Measurements from ENCODE around the gene CAST. TPM values are rescaled to one million over a fixed set of nuclear protein-coding genes. Genes with fewer than 3 reads are reported as not detected.

The CAST gene
- total RNA-seq, 1 donor from 2014 or later: 272 TPM

DNA sequence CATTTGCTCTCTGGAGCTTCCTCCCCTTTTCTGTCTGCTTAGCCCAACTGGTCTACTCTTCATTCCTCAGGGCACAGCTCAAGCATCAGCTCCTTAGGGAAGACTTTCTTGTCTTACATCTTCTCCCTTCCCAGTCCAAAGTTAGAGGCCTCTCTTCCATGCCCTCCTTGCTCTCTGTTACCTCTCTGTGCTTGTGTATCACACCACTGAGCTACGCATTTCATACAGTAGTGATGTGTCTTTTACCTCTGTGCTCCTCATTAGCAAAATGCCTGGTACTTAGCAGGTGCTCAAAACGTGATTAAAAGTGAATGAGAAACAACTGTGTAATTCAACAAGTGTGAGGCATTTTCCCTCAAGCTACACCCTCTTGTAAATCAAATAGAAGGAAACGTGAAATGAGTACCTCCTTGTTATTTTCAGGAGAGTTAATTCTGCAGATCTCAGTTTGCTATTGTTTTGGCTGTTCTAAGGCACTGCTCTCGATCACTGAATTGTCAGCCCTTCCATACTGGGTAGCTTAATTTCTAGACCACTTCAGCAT is 106.6 kb downstream of the CAST start:
- TF ChIP-seq, protein P1, sequence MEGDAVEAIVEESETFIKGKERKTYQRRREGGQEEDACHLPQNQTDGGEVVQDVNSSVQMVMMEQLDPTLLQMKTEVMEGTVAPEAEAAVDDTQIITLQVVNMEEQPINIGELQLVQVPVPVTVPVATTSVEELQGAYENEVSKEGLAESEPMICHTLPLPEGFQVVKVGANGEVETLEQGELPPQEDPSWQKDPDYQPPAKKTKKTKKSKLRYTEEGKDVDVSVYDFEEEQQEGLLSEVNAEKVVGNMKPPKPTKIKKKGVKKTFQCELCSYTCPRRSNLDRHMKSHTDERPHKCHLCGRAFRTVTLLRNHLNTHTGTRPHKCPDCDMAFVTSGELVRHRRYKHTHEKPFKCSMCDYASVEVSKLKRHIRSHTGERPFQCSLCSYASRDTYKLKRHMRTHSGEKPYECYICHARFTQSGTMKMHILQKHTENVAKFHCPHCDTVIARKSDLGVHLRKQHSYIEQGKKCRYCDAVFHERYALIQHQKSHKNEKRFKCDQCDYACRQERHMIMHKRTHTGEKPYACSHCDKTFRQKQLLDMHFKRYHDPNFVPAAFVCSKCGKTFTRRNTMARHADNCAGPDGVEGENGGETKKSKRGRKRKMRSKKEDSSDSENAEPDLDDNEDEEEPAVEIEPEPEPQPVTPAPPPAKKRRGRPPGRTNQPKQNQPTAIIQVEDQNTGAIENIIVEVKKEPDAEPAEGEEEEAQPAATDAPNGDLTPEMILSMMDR (IDR thresholded peaks at IDR 0.05): no peak
- intact Hi-C loops (cut with DNase I): no loop called here
- Histone ChIP-seq H3K27me3 (ENCODE audit: low read depth) (no peaks in the 10 kb centered on the region), H3K4me3 (no peak overlapping the region), H3K27ac (no peak overlapping the region), H3K4me1 (no peaks in the 10 kb centered on the region), H3K9me3 (no peaks in the 10 kb centered on the region), H3K36me3 (peaks cover 100% of the 10 kb centered on the region)
- DNase-seq (no peak), ATAC-seq (no peak)

DNA sequence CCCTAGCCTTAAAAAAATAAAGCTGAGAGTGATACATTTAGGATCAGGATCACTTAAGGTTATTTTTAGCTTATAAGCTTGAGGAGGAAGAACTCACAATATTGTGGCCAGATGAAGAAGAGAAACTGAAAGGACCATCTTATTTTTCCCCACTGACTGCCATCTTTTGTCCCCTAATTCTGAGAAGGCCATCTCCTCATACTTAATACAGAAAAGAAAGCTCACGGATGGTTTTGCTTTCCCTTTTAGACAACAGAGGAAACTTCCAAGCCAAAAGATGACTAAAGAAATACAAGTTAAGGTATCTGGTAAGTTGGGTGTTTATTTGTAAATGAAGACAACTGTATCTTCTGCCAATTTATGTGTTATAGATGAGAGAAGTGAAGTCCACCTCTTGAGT is 109.2 kb downstream of the CAST start:
- no peak overlapping the region for H3K4me3 ChIP-seq
- H3K36me3 ChIP-seq: peaks cover 100% of the 10 kb centered on the region
- DNase-seq: no peak
- ATAC-seq: no peak
- no peaks in the 10 kb centered on the region for H3K27me3 ChIP-seq (ENCODE audit: low read depth)
- TF ChIP-seq, protein P1 (IDR thresholded peaks at IDR 0.05): no peak
- no peaks in the 10 kb centered on the region for H3K9me3 ChIP-seq
- H3K4me1 ChIP-seq: no peaks in the 10 kb centered on the region
- H3K27ac ChIP-seq: no peak overlapping the region
- intact Hi-C loops (cut with DNase I): no loop called here

DNA sequence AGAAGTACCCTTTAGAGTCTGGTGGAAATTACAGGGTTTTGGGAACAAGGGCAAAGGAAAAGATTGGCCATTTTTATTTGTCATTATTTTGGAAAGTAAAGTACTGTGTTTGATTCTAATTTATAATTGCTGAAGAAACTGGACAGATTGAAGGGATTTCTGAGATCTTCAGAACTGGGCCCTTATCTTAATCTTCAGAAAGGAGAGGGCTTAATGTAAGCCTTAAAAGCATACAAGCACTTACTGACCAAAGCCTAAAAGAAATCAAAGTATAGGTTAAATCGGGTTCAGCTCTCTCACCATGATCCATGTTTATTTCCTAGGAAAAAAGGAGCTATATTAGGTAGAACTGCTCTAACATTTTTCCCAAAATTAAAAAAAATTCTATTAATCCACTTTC is 109.9 kb downstream of the CAST start:
- Histone ChIP-seq H3K9me3 (no peaks in the 10 kb centered on the region), H3K4me1 (no peaks in the 10 kb centered on the region), H3K4me3 (no peak overlapping the region), H3K27ac (no peak overlapping the region), H3K27me3 (ENCODE audit: low read depth) (no peaks in the 10 kb centered on the region), H3K36me3 (peaks cover 100% of the 10 kb centered on the region)
- TF ChIP-seq, protein P1 (IDR thresholded peaks at IDR 0.05): no peak
- intact Hi-C loops (cut with DNase I): no loop called here
- ATAC-seq: no peak
- DNase-seq: no peak

DNA sequence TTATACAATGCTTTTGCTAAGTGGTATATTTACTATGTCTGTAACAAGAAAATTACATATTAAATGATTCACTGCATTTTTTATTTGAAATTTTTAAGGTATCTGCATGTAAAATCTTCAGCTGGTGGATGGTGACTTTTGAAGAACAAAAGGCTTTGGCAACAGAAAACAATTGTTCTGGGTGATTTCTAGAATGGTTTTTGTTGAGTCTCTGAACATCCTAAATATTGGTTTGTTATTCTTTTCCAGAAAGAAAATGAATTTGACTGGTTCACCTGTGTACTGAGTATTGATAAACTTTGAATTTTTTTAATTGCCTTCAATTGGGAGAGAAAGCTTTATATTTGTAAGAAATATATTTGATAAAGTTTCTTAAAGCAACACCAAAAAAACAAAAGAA is 110.4 kb downstream of the CAST start:
- no peaks in the 10 kb centered on the region for H3K27me3 ChIP-seq (ENCODE audit: low read depth)
- no peak for ATAC-seq
- H3K4me1 ChIP-seq: no peaks in the 10 kb centered on the region
- no peak overlapping the region for H3K4me3 ChIP-seq
- TF ChIP-seq, protein P1 (IDR thresholded peaks at IDR 0.05): no peak
- H3K9me3 ChIP-seq: no peaks in the 10 kb centered on the region
- intact Hi-C loops (cut with DNase I): no loop called here
- H3K36me3 ChIP-seq: peaks cover 100% of the 10 kb centered on the region
- H3K27ac ChIP-seq: no peak overlapping the region
- DNase-seq: no peak

DNA sequence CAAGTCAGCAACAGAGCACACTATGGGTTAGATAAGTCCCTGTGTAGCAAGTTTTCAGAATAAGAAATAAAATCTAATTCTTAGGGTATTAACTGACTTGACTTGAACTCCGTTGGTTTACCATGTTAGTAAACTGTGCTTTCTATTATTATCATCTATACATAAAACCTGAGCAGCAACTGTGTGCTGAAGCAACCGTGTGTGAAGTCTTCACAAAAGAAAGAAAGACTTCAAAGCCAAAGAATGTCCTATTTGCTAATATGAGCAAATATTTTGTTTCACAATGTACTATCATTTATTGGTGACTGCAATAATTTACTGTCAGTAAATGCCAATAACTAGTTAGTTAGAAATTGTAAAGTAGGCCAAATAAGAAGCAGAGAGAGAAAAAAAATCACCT is 112.9 kb downstream of the CAST start:
- no peak overlapping the region for H3K27ac ChIP-seq
- no peaks in the 10 kb centered on the region for H3K9me3 ChIP-seq
- no peaks in the 10 kb centered on the region for H3K4me1 ChIP-seq
- H3K27me3 ChIP-seq (ENCODE audit: low read depth): no peaks in the 10 kb centered on the region
- peaks cover 100% of the 10 kb centered on the region for H3K36me3 ChIP-seq
- ATAC-seq: no peak
- DNase-seq: no peak
- H3K4me3 ChIP-seq: no peak overlapping the region
- intact Hi-C loops (cut with DNase I): no loop called here
- TF ChIP-seq, protein P1 (IDR thresholded peaks at IDR 0.05): no peak

DNA sequence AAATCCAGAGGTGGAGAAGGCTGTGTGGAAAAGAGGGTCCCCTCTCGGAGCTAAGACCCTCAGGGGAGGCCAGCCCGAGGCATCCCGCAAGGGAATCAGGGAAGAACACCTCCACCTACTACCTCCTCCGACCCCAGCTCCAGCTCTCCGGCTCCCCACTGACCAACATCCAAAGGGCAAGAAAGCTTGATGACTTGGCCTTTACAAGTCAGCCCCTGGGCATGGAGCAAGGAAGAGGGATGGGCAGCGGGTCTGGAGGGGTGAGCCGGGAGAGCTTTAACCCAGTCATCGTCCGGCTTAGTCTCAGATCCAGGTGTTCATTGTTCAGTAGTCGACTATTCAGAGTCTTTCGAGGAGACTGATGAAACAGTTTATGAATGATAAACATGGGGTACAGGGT is 113.5 kb downstream of the CAST start:
- Histone ChIP-seq H3K27me3 (ENCODE audit: low read depth) (no peaks in the 10 kb centered on the region), H3K27ac (no peak overlapping the region), H3K36me3 (peaks cover 100% of the 10 kb centered on the region), H3K9me3 (no peaks in the 10 kb centered on the region), H3K4me3 (no peak overlapping the region), H3K4me1 (peaks cover 3% of the 10 kb centered on the region)
- ATAC-seq (no peak), DNase-seq (no peak)
- intact Hi-C loops (cut with DNase I): no loop called here
- TF ChIP-seq, protein P1 (IDR thresholded peaks at IDR 0.05): no peak
